ENCODE data around the gene MAD1L1.

- TF ChIP-seq POLR2AphosphoS5 (IDR thresholded peaks at IDR 0.05; ENCODE audit: low read depth, low read length) (no peak), RAD21 (CRISPR knock-in tag; IDR thresholded peaks at IDR 0.05) (no peak)
These were observed 403.6 kb downstream of the MAD1L1 start for GRCh38 chr7:1829111-1829510.

Measured in HepG2 (cell line).